ENCODE data around the gene STRBP. TPM values are rescaled to one million over a fixed set of nuclear protein-coding genes. Genes with fewer than 3 reads are reported as not detected.
A peak's percentile ranks its signal among the peaks of the same experiment; 100 is the strongest.
"Not testable (repeated sequence)": the region's sequence is repeated elsewhere in the genome, so short reads cannot be mapped to it uniquely, and the experiment has no call there.

STRBP gene
- total and polyA plus RNA-seq, 5 experiments from 2014 or later: 18.2 to 35.0 (median 28.7) TPM

- H3K4me1 Mint-ChIP-seq: peaks cover 19 to 53% (median 46%) of the 10 kb centered on the region in 4 donors
- H3K36me3 Mint-ChIP-seq, DNase-seq, ATAC-seq, H3K9me3 Mint-ChIP-seq, H3K27me3 Mint-ChIP-seq, POLR2A ChIA-PET: not testable (repeated sequence)
- peak overlapping the region in 6 of 10 donors; percentile 17 to 79 (median 64) for H3K4me3 Mint-ChIP-seq
- peak overlapping the region in 6 of 10 donors; percentile 22 to 91 (median 82) for H3K27ac Mint-ChIP-seq
Measured at GRCh38 chr9:123301936-123302335, 33.5 kb upstream of the STRBP start.

- POLR2A ChIA-PET: interaction anchor here (0.5 to 0.7 kb wide), 2 partner anchors 8 to 9 kb away, joined by 3 to 7 read pairs; no protein-coding TSS in a partner anchor
- Mint-ChIP-seq H3K36me3 (no peaks in the 10 kb centered on the region), H3K4me1 (peaks cover 19 to 51% (median 41%) of the 10 kb centered on the region in 4 donors), H3K27me3 (no peaks in the 10 kb centered on the region), H3K27ac (peak overlapping the region in 1 of 10 donors; percentile 72), H3K4me3 (no peak overlapping the region), H3K9me3 (no peaks in the 10 kb centered on the region)
- DNase-seq: no peak
- no peak for ATAC-seq
Measured at GRCh38 chr9:123300554-123300953, 32.2 kb upstream of the STRBP start.

- POLR2A ChIA-PET: no interaction called here
- Mint-ChIP-seq H3K4me1 (peaks cover 14 to 42% (median 32%) of the 10 kb centered on the region in 4 donors), H3K27ac (peak overlapping the region in 2 of 10 donors; percentile 1 to 63), H3K36me3 (no peaks in the 10 kb centered on the region), H3K4me3 (no peak overlapping the region), H3K9me3 (no peaks in the 10 kb centered on the region), H3K27me3 (no peaks in the 10 kb centered on the region)
- DNase-seq: no peak
- no peak for ATAC-seq
Measured at GRCh38 chr9:123299558-123300126, 31.3 kb upstream of the STRBP start.

- Mint-ChIP-seq H3K27ac (peak overlapping the region in 2 of 10 donors; percentile 50 to 66), H3K9me3 (no peaks in the 10 kb centered on the region), H3K4me1 (peaks cover 2 to 10% (median 2%) of the 10 kb centered on the region in 4 donors), H3K36me3 (peaks cover 0 to 5% (median 0%) of the 10 kb centered on the region in 3 donors), H3K4me3 (no peak overlapping the region), H3K27me3 (peaks cover 0 to 8% (median 8%) of the 10 kb centered on the region in 5 donors)
- POLR2A ChIA-PET: no interaction called here
- ATAC-seq: no peak
- no peak for DNase-seq
Measured at GRCh38 chr9:123296174-123296573, 27.8 kb upstream of the STRBP start.

- POLR2A ChIA-PET: interaction anchor here (0.6 kb wide), 1 partner anchor 9 kb away, joined by 7 read pairs; no protein-coding TSS in a partner anchor
- ATAC-seq: no peak
- peak overlapping the region in 1 of 10 donors; percentile 19 for H3K4me3 Mint-ChIP-seq
Measured at GRCh38 chr9:123291736-123292135, 23.4 kb upstream of the STRBP start.

GRCh38 chr9:123290764-123291163 is 22.4 kb upstream of the STRBP start:
- ATAC-seq: no peak
- Mint-ChIP-seq H3K4me1 (peaks cover 0 to 3% (median under 1%) of the 10 kb centered on the region in 4 donors), H3K36me3 (peaks cover 0 to 5% (median 0%) of the 10 kb centered on the region in 3 donors), H3K27ac (no peak overlapping the region), H3K9me3 (peaks cover 0 to 2% (median 0%) of the 10 kb centered on the region in 9 donors), H3K4me3 (no peak overlapping the region), H3K27me3 (peaks cover 0 to 14% (median 8%) of the 10 kb centered on the region in 5 donors)
- POLR2A ChIA-PET: no interaction called here
- DNase-seq: no peak

More at GRCh38 chr9:123291736-123292135, 23.4 kb upstream of the STRBP start:
- Mint-ChIP-seq H3K4me1 (peaks cover 0 to 3% (median under 1%) of the 10 kb centered on the region in 4 donors), H3K27me3 (peaks cover 0 to 14% (median 8%) of the 10 kb centered on the region in 5 donors), H3K36me3 (peaks cover 0 to 5% (median 0%) of the 10 kb centered on the region in 3 donors), H3K27ac (no peak overlapping the region), H3K9me3 (peaks cover 0 to 2% (median 0%) of the 10 kb centered on the region in 9 donors)
- DNase-seq: no peak

GRCh38 chr9:123287639-123288038 is 19.3 kb upstream of the STRBP start:
- H3K4me3 Mint-ChIP-seq: no peak overlapping the region
- peaks cover 0 to 2% (median 0%) of the 10 kb centered on the region in 9 donors for H3K9me3 Mint-ChIP-seq
- H3K27ac Mint-ChIP-seq: no peak overlapping the region
- H3K36me3 Mint-ChIP-seq: peaks cover 0 to 5% (median 0%) of the 10 kb centered on the region in 3 donors
- DNase-seq (no peak), ATAC-seq (no peak)
- H3K4me1 Mint-ChIP-seq: peaks cover 0 to 3% (median under 1%) of the 10 kb centered on the region in 4 donors
- POLR2A ChIA-PET: no interaction called here
- H3K27me3 Mint-ChIP-seq: peaks cover 0 to 14% (median 8%) of the 10 kb centered on the region in 5 donors

- Mint-ChIP-seq H3K9me3 (peaks cover 0 to 2% (median 0%) of the 10 kb centered on the region in 9 donors), H3K4me3 (no peak overlapping the region)
Measured at GRCh38 chr9:123286324-123286723, 17.9 kb upstream of the STRBP start.

GRCh38 chr9:123284656-123285055 is 16.3 kb upstream of the STRBP start:
- POLR2A ChIA-PET: no interaction called here
- Mint-ChIP-seq H3K27me3 (peaks cover 0 to 4% (median 0%) of the 10 kb centered on the region in 5 donors), H3K36me3 (no peaks in the 10 kb centered on the region), H3K9me3 (peaks cover 0 to 2% (median 0%) of the 10 kb centered on the region in 9 donors), H3K4me3 (no peak overlapping the region), H3K27ac (peak overlapping the region in 1 of 10 donors; percentile 38), H3K4me1 (no peaks in the 10 kb centered on the region)
- ATAC-seq (no peak), DNase-seq (no peak)

More at GRCh38 chr9:123286324-123286723, 17.9 kb upstream of the STRBP start:
- no peaks in the 10 kb centered on the region for H3K36me3 Mint-ChIP-seq
- DNase-seq (no peak), ATAC-seq (no peak)
- peak overlapping the region in 1 of 10 donors; percentile 56 for H3K27ac Mint-ChIP-seq
- POLR2A ChIA-PET: no interaction called here
- H3K27me3 Mint-ChIP-seq: peaks cover 0 to 6% (median 0%) of the 10 kb centered on the region in 5 donors
- peaks cover 0 to 3% (median 0%) of the 10 kb centered on the region in 4 donors for H3K4me1 Mint-ChIP-seq

- no peak overlapping the region for H3K4me3 Mint-ChIP-seq
- ATAC-seq: no peak
- peaks cover 0 to 10% (median 4%) of the 10 kb centered on the region in 9 donors for H3K9me3 Mint-ChIP-seq
- peaks cover 0 to 3% (median 0%) of the 10 kb centered on the region in 5 donors for H3K27me3 Mint-ChIP-seq
- DNase-seq: no peak
- no peak overlapping the region for H3K27ac Mint-ChIP-seq
- peaks cover 0 to 7% (median 2%) of the 10 kb centered on the region in 4 donors for H3K4me1 Mint-ChIP-seq
- POLR2A ChIA-PET: no interaction called here
- H3K36me3 Mint-ChIP-seq: peaks cover 0 to 6% (median 0%) of the 10 kb centered on the region in 3 donors
Measured at GRCh38 chr9:123283455-123283854, 15.1 kb upstream of the STRBP start.

GRCh38 chr9:123283048-123283408 is 14.6 kb upstream of the STRBP start:
- no peak for ATAC-seq
- H3K9me3 Mint-ChIP-seq: peaks cover 0 to 14% (median 4%) of the 10 kb centered on the region in 9 donors
- POLR2A ChIA-PET: no interaction called here
- no peak overlapping the region for H3K27ac Mint-ChIP-seq
- H3K4me1 Mint-ChIP-seq: peaks cover 2 to 11% (median 5%) of the 10 kb centered on the region in 4 donors
- H3K36me3 Mint-ChIP-seq: peaks cover 0 to 6% (median 0%) of the 10 kb centered on the region in 3 donors
- no peak overlapping the region for H3K4me3 Mint-ChIP-seq
- DNase-seq: no peak
- H3K27me3 Mint-ChIP-seq: peaks cover 0 to 3% (median 0%) of the 10 kb centered on the region in 5 donors

GRCh38 chr9:123282362-123283047 is 14.1 kb upstream of the STRBP start:
- peaks cover 2 to 12% (median 5%) of the 10 kb centered on the region in 4 donors for H3K4me1 Mint-ChIP-seq
- H3K9me3 Mint-ChIP-seq: peaks cover 0 to 14% (median 4%) of the 10 kb centered on the region in 9 donors
- H3K27me3 Mint-ChIP-seq: peaks cover 0 to 3% (median 0%) of the 10 kb centered on the region in 5 donors
- no peak overlapping the region for H3K4me3 Mint-ChIP-seq
- DNase-seq: no peak
- ATAC-seq: no peak
- POLR2A ChIA-PET: no interaction called here
- H3K27ac Mint-ChIP-seq: no peak overlapping the region
- peaks cover 0 to 6% (median 0%) of the 10 kb centered on the region in 3 donors for H3K36me3 Mint-ChIP-seq
